T-helper 1 cell treated with Interleukin-12 subunit alpha and Interleukin-12 subunit beta and Interleukin-4 antibody, amounts not matched to agents 30 ng/mL and 1 ng/mL, for 36 hours (primary cell): ENCODE measurements around the gene RITA1. TPM values are rescaled to one million over a fixed set of nuclear protein-coding genes. Genes with fewer than 3 reads are reported as not detected.
"Not testable (repeated sequence)": the region's sequence is repeated elsewhere in the genome, so short reads cannot be mapped to it uniquely, and the experiment has no call there.

ENCODE experiments used
- intact Hi-C: fragments of 100-400 bp; cut with micrococcal nuclease; formaldehyde crosslinking; loops from one replicate; pipeline ENCODE4 v1.15.1; 2024
- total RNA-seq: library from RNA; stranded (reverse); gene quantifications from 2 replicates; pipeline ENCODE4 v1.2.3, GENCODE V29; 2022

Gene RITA1
- total RNA-seq, 1 donor from 2014 or later = 25.1 TPM

DNA sequence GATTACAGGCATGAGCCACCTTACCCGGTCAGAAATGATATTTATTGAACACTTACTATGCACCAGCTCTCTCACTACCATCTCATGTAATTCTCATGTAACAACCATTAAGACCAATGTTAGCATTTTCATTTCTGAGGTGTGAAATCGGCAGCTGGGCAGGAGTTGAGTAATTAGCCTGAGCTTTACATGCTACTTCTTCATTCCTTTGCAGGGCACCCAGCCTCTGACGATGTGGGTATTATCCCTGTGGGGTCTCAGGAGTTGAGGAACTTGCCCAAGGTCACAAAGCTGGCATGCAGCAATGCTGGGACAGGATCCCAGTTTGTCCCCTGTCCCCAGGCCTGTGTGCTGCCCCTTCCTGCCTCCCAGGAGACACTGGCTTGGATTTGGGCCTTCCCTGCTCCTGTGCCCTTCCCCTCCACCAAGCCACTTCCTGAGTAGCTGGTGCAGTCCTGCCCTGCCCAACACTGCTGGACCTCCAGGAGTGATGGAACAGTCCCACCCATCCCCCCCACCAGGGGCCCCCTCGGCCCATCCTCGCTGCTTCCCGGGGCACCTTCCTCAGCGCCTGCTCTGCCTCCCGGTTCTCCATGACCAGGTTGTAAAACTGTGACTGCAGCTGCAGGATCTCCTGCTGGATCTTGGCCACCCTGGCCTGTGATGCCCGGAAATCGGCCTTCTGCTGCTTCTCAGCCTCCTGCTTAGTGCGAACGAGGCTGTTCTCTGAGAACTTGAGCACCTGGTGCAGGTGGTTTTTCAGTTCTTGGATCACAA is 14.7 kb downstream of the RITA1 start:
- intact Hi-C loops = no loop called here

DNA sequence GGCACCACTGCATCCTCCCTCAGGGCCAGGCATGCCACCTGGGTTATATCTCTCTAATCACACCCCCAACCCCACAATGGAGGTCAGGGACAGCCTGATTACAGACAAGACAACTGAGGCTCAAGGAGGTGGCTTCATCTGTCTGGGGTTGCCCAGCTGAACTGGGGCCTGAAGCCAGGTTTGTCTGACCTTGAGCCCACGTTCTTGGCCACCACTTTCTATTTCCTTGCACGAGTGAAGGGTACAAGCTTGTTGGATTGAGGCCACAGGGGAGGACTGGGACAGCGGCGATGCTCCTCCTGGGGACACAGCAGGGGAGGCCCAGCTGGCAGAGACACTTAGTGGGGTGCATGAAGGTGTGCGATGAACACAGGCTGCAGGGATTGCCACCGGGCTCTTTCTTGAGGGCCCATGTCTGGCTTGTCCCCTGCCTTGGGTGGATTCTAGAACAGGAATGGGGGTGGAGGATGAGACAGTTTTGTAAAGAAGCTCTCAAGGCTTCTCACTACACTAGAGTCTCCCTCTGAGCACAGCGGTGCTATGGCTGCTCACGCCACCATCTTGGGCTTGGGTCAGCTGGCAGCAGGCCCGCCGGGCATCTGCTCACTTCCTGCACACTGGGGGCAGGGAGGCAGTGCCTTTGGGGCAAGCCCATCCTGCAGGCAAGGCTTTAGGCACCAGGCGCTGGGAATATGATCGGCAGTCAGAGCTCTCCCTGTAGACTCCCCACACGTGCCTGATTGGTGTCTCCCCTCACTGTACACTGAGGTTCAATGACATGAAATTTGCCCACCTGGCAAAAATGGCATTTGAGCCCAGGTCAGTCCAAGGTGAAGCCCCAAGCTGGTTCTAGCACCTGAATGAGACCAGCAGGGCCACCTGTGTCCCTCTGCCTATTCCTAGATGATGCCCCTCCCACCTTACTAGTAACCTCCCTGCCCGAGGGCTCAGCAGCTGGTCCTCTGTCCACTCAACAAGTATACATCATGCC is 16.0 kb downstream of the RITA1 start:
- intact Hi-C loops = no loop called here

DNA sequence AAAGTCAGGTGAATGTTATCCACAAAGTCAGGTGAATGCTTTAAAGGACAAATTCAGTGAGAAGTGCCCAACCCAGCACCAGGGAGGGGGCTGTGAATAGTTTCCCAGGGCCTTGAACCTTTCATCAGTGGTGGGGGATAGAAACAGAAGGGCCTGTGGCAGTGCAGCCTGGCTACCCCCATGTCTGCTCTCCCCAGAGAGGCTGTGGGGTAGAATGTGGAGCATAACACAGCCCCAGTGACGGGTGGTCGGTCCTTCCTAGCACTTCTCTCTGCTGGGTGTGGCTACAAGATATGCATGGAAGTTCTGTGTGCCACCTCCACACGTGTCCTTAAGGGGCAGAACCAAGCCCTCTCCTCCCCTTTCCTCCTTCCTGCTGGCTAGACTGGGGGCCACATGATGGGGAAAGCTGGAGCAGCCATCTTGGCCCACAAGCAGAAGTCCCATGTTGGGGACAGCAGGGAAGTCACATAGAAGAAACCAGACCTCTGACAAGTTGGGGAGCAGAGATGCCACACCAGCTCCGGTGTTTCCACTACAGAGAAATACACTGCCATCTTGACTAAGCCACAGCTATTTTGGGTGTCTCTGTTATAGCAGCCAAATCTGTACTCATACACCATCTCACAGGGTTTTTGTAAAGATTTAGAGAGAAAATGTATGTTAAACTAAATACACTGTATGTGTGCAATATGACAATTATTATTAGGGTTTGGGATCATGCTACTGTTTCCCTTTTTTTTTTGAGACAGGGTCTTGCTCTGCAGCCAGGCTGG is 17.0 kb downstream of the RITA1 start:
- intact Hi-C loops = no loop called here

DNA sequence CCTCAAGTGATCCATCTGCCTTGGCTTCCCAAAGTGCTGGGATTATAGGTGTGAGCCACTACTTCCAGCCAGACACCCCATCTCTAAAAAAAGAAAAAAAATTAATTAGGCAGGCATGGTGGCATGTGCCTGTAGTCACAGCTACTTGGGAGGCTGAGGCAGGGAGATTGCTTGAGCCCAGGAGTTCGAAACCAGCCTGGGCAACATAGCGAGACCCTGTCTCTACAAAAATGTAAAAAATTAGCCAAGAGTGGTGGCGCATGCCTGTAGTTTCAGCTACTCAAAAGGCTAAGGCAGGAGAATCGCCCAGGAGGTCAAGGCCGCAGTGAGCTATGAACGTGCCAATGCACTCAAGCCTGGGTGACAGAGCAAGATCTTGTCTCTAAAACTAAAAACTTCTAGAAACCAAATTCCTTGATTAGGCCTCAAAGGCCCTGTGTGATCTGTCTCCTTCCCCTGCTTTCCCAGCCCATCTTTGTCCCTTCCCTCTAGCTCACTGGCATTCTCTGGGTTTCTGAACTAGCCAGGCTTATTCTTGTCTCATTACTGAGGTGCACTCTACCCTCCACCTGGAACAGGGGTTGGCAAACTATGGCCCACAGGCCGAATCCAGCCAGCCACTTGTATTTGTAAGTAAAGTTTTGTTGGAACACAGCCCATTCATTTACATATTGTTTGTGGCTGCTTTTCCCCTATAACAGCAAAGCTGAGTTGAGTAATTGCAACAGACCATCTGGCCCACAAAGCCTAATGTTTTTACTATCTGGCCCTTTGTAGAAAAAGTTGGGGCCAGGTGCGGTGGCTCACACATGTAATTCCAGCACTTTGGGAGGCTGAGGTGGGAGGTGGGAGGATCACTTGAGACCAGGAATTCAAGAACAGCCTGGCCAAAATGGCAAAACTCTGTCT is 18.6 kb downstream of the RITA1 start:
- intact Hi-C loops = no loop called here

DNA sequence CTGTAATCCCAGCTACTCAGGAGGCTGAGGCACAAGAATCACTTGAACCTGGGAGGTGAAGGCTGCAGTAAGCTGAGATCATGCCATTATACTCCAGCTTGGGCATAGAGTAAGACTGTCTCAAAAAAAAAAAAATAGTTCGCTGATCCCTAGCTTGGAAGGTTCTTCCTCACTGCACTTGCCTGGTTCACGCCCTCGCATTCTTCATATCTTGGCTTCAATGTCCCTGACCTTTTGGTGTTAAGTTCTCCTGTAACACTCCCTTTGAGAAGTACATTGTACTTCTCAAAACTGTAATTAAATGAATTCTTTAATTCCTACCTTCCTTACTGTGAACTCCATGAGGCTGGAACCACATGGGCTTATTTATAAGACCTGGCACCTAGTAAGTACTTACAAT is 19.3 kb downstream of the RITA1 start:
- intact Hi-C loops = no loop called here

DNA sequence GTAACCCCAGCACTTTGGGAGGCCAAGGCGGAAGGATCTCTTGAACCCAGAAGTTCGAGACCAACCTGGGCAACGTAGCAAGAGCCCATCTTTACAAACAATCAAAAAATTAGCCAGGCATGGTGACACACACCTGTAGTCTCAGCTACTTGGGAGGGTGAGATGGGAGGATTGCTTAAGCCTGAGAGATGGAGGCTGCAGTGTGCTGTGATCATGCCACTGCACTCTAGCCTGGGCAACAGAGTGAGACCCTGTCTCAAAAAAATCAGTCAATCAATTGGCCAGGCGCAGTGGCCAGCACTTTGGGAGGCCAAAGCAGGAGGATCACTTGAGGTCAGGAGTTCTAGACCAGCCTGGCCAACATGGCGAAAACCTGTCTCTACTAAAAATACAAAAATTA is 21.3 kb downstream of the RITA1 start:
- intact Hi-C loops = not testable (repeated sequence)

DNA sequence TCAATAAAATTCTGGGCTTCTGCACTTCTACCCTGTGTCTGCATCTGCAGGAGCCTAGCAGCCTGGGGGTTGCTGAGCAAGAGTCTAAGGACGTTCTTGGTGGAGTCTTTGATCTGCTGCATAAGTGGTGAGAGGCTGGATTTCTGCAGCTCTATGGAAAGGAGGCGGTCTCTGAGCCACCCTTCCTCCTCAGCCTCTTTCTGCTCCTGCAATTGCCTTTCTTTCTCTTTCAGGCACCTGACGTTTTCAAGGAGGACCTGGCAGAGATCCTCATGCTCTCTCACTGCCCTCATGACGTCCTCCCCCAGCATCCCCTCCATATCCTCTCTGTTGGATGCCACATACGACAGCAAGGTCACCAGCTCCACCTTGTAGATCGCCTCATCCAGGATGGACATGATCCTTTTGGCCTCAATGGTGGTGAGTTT is 22.1 kb downstream of the RITA1 start:
- intact Hi-C loops = loop anchor here (1.0 kb wide), 8 partner anchors 10 to 229 kb away; partner anchors contain the start of genes DDX54, OAS2, PLBD2 and RITA1

DNA sequence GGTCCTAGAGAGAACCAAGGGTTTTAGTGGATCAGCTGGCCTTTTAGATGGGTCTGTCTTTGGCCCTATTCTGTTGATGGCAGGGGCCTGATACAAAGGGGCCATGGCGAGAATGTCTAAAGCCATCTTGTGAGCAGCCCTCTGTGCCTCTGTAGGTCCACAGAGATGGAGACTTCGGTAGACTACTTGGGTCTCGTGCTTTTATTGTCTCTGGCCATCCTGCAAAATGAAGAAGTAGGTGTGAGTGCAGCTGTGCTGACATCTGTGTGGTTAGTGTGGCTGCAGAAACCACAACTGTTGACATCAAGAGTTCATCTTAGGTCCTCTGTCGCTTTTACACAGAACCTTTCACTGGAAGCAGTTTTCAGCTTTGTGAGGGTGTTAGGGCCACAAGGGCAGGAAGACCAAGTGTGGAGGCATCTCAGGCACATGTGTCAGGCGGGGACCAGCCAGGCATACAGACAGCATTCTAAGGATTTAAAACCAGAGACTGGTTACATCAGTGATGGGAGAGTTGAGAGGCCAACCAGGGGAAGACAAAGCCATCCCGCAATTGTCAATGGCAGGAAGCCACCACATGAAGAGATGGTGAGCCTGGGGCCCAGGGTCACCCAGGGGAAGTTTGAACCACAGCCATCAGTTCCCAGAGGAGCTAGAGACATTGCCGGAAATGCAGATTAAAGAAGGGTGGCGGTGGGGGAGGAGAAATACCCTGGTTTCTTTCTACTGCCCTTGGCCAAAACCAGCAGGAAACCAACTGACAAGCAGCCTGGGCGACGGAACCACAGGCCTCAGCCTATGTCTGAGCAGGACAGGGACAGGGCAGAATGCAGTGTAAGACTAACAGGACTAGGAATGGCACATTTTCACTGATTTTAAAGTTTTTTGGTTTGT is 22.8 kb downstream of the RITA1 start:
- intact Hi-C loops = loop anchor here (1.0 kb wide), 8 partner anchors 11 to 230 kb away; partner anchors contain the start of genes DDX54, OAS2, PLBD2 and RITA1

DNA sequence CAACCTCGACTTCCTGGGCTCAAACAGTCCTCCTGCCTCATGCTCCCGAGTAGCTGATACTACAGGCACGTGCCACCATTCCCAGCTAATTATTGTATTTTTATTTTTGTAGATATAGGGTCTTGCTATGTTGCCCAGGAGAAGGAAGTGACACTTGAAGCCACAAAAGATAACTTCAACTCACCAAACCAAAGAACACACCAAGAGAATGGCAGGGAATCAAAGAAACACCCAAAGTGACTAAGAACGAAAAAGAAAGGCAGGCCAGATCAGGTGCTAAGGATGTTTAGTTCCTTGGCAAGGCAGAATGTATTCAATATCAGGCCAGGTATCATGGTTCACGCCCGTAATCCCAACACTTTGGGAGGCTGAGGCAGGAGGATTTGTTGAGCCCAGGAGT is 25.6 kb downstream of the RITA1 start:
- intact Hi-C loops = no loop called here

DNA sequence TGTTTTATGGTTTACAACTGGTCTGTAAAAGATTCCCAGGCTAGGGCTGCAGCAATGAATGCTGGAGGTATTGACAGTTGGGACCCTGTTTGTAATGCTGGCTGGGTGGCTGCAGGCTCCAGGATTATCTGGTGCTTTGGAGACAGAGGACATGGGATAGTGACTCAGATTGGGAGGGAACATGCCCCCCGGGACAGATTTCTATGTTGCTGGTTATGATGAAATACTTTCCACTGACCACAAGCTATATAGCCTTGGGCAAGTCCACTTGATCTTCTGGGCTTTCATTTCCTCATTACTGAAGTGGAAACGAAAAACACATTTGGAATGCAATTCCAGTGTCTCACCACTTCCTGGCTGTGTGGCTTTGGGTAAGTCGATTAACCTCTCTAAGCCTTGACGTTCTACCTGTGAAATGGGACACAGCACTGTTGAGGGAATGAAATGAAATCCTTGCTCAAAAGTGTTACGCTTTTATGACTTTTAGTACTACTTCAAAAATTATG is 29.4 kb downstream of the RITA1 start:
- intact Hi-C loops = no loop called here

DNA sequence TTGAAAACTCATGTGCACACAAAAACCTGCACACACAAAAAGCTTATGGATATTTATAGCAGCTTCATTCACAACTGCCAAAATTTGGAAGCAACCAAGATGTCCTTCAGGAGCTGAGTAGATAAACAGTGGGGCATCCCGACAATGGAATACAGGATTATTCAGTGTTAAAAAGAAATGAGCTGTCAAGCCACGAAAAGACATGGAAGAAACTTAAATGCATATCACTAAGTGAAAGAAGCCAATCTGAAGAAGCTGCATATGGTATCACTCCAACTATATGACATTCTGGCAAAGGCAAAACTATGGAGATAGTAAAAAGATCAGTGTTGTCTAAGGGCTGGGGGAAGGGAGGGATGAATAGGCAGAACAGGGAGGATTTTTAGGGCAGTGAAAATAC is 30.5 kb downstream of the RITA1 start:
- intact Hi-C loops = no loop called here

DNA sequence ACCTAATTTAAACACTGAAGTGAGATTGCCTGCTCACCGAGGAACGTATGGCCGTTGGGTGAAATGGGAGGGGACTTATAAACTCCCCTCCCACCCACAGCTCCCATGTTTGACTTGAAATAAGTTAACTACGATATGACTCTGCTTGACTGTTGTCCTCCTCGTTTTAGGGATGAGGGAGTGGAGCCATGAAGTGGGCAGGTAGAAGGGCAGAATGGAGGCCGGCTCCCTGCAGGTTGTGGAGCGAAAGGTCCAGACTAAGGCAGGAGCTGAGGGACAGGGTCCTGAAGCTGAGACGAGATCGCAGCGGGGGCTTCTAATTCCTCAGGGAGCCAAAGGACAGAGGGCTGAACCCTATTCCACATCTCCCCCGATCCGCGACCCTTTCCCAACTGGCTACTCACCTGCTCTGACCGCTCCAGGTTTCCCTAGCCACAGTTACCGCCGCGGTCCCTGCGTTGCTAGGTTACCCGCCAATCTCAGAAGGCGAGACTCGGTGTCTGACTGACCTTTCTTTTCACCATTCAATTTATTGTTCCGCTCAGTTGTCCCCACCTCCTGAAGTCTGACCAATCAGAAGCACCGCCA is 35.2 kb downstream of the RITA1 start:
- intact Hi-C loops = loop anchor here (1.0 to 10.0 kb wide), 13 partner anchors 9 to 1207 kb away; partner anchors contain the start of genes DDX54, ERP29, OAS1 and OAS2

DNA sequence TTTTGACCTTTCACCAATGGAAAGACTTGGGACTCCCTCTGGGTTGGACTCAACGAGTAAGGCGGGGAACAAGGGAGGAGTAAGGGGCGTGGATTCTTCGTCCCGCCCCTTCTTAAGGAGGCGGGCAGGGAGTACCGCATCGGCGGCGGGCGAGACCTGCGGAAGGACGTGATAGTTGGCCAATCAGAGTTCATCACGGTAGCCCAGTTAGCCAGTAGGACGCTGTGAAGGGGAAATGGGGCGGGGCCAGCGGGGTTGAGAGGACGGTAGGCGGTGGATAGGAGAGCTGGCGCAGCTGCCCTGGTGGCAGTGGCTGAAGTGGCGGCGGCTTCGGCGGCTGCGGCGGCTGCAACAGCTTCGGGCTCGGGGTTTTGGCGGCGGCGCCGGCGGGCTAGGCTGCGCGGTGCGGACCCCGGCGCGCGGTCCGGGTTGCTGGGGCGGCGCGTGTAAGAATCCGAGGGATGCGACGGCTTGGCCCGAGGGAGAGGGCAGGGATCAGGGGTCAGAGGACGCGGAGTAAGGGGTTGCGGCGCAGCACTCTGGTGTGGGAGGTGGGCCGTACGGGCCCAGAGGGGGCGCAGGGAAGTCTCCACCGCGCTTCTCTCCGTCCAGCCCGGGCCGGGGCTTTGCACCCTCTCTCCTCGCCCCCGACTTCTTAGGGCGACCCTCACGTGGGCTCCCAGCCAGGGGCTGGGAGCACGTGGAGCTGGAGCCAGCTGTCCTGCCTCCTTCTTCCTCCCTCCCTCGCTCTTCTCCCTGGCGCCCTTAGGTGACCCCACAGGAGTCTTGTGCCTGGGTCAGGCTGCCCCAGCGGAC is 35.9 kb downstream of the RITA1 start, which contains the start of gene TPCN1:
Gene TPCN1 (plus strand): TSS at position 284 of the 816 bp plus-strand sequence. CDS start 5,389 bp downstream, outside the sequence.
- intact Hi-C loops = loop anchor here (1.0 to 10.0 kb wide), 13 partner anchors 8 to 1208 kb away; partner anchors contain the start of genes DDX54, ERP29, OAS1 and OAS2

DNA sequence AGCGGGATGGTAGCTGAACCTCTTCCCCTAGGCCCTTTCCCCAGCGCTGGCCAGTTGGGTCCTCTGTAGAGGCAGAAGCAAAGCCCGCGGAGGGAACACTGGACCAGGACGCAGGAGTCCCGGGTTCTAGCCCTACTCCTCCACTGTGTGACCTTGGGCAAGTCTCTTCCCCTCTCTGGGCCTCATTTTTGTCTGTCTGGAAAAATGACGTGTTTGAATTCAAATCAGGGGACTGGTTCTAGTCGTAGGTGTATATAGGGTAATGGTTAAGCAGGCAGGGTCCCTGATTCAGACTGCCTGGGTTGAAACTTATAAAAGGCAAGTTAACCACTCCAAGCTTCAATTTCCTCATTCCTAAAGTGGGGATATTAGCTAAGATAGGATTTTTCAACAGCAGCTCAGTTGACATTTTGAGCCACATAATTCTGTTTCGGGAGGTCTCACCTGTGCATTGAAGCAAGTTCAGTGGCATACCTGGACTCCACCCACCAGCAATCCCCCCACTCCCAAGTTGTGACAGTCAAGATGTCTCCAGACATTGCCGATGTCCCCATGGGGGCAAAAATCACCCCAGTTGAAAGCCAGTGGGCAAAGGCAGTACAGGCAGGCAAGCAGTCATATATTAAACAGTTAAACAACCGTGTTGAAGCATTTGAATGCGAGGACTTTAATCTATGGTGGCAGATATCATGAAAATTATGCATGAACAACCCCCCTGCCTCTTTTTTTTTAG is 36.6 kb downstream of the RITA1 start:
- intact Hi-C loops = loop anchor here (1.0 to 10.0 kb wide), 13 partner anchors 7 to 1209 kb away; partner anchors contain the start of genes DDX54, ERP29, OAS1 and OAS2

DNA sequence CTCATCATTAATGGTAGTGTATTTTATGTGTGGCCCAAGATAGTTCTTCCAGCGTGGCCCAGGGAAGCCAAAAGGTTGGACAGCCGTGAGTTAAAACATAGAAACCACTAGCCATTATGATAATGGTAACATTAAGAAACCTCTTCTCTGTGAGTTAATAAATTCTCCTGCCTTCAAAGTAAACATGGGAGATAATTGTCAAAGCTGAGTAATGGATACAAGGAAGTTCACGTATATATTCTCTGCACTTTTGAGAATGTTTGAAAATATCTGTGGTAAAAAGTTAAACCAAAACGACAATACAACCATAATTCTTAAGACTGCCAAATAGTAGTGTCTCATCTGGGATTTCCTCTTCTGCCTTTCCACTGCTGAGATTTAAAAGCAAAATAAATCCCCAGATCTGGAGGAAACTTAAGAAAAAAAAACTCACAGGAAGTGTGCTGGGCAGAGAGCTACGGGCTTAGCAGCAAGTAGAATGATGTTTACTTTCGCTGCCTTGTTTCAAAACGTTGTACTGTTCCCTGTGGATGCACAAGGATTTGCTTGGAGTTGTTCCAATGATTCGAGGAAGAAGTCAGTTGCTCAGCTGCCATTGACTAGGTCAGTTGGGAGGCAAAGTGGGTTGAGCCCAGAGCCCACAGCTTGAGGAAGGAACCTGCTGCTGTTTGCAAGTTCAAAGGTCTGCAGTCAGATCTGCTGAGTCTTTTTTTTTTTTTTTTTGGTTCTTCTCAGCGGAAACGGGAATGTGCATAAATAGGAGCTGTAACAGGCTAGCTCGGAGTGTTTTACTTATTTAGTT is 37.4 kb downstream of the RITA1 start:
- intact Hi-C loops = loop anchor here (5.0 to 10.0 kb wide), 2 partner anchors 742 to 806 kb away; partner anchors contain the start of genes PTPN11 and RBM19
